Endothelial cell (in vitro differentiated cells): ENCODE data around the gene RFPL4AL1. TPM values are rescaled to one million over a fixed set of nuclear protein-coding genes. Genes with fewer than 3 reads are reported as not detected.

ENCODE experiments used
- DNase-seq: peaks from one replicate; pipeline ENCODE4 v3.0.0; 2021; ENCODE audit warnings: low spot score
- H3K27ac Mint-ChIP-seq: one replicate; pipeline ENCODE4 v1.8.0; 2021; ENCODE audit warnings: mixed read lengths, inconsistent platforms; ENCODE audit not compliant: unreplicated experiment
- H3K27me3 Mint-ChIP-seq: one replicate; pipeline ENCODE4 v1.8.0; 2021; ENCODE audit warnings: mild to moderate bottlenecking, moderate library complexity, mixed read lengths, inconsistent platforms; ENCODE audit not compliant: unreplicated experiment
- H3K36me3 Mint-ChIP-seq: one replicate; pipeline ENCODE4 v1.8.0; 2021; ENCODE audit warnings: mild to moderate bottlenecking, low read depth, mixed read lengths, inconsistent platforms; ENCODE audit not compliant: unreplicated experiment
- H3K4me1 Mint-ChIP-seq: one replicate; pipeline ENCODE4 v1.8.0; 2021; ENCODE audit warnings: mild to moderate bottlenecking, mixed read lengths, inconsistent platforms; ENCODE audit not compliant: unreplicated experiment
- H3K4me3 Mint-ChIP-seq: one replicate; pipeline ENCODE4 v1.8.0; 2021; ENCODE audit warnings: mild to moderate bottlenecking, mixed read lengths, inconsistent platforms; ENCODE audit not compliant: unreplicated experiment
- H3K9me3 Mint-ChIP-seq: one replicate; pipeline ENCODE4 v1.8.0; 2021; ENCODE audit warnings: mixed read lengths, inconsistent platforms; ENCODE audit not compliant: unreplicated experiment
- total RNA-seq: library from RNA; stranded (reverse); fragmentation: NEBNext Ultra II Directional; extraction: Animal tissue kit (Norgen Biotek cat#: 25700); gene quantifications from one replicate; pipeline ENCODE4 v1.2.1, GENCODE V29; 2021; ENCODE audit not compliant: unreplicated experiment
- TF ChIP-seq, protein P1 (sequence below): fragments of 200-600 bp; sonication (generic); IDR thresholded peaks from one replicate; pipeline ENCODE4 v1.5.0; 2021; ENCODE audit warnings: antibody characterized with exemption; ENCODE audit not compliant: unreplicated experiment

Gene RFPL4AL1
- total RNA-seq, 1 donor from 2014 or later = not detected

DNA sequence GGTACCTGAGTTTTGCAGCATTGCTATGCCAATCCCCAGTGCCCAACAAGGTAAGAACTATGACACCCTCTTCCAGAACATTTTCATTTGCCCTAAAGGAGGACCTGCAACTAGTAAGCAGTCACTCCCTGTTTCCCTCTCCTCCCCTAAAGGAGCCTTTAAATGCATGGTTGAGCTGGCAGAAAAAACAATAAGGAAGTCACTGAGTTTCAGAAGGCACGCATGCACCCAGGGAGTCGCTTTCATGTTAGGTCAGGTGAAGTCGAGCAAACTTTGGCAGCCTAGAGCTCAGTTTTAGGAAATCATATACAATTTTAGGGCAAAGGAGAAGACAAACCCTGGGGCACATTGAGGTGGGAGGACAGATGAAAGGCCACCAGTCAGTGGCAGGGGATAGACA lies 51.1 kb downstream of the RFPL4AL1 start:
- no peaks in the 10 kb centered on the region for H3K27me3 Mint-ChIP-seq
- TF ChIP-seq, protein P1, sequence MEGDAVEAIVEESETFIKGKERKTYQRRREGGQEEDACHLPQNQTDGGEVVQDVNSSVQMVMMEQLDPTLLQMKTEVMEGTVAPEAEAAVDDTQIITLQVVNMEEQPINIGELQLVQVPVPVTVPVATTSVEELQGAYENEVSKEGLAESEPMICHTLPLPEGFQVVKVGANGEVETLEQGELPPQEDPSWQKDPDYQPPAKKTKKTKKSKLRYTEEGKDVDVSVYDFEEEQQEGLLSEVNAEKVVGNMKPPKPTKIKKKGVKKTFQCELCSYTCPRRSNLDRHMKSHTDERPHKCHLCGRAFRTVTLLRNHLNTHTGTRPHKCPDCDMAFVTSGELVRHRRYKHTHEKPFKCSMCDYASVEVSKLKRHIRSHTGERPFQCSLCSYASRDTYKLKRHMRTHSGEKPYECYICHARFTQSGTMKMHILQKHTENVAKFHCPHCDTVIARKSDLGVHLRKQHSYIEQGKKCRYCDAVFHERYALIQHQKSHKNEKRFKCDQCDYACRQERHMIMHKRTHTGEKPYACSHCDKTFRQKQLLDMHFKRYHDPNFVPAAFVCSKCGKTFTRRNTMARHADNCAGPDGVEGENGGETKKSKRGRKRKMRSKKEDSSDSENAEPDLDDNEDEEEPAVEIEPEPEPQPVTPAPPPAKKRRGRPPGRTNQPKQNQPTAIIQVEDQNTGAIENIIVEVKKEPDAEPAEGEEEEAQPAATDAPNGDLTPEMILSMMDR = no peak
- no peak for DNase-seq
- H3K36me3 Mint-ChIP-seq = peaks cover 4% of the 10 kb centered on the region
- no peaks in the 10 kb centered on the region for H3K4me1 Mint-ChIP-seq
- peaks cover 29% of the 10 kb centered on the region for H3K9me3 Mint-ChIP-seq
- H3K27ac Mint-ChIP-seq = no peak overlapping the region
- H3K4me3 Mint-ChIP-seq = no peak overlapping the region

Other genes starting within 250 kb of the RFPL4AL1 start
- 0.69 TPM for gene SBK2, start 232.0 kb upstream of the RFPL4AL1 start, total RNA-seq
- gene SBK3, start 223.6 kb upstream of the RFPL4AL1 start, total RNA-seq = 3.6 TPM
- gene ZNF579, start 188.3 kb upstream of the RFPL4AL1 start, total RNA-seq = 36.4 TPM
- 21.5 TPM for gene FIZ1, start 169.6 kb upstream of the RFPL4AL1 start, total RNA-seq
- 9.3 TPM for gene ZNF524, start 168.8 kb upstream of the RFPL4AL1 start, total RNA-seq
- 14.5 TPM for gene ZNF865, start 163.5 kb upstream of the RFPL4AL1 start, total RNA-seq
- 6.8 TPM for gene ZNF784, start 144.6 kb upstream of the RFPL4AL1 start, total RNA-seq
- 34.0 TPM for gene ZNF580, start 128.1 kb upstream of the RFPL4AL1 start, total RNA-seq
- 47.2 TPM for gene ZNF581, start 125.5 kb upstream of the RFPL4AL1 start, total RNA-seq
- 20.1 TPM for gene CCDC106, start 120.9 kb upstream of the RFPL4AL1 start, total RNA-seq
- gene U2AF2, start 114.1 kb upstream of the RFPL4AL1 start, total RNA-seq = 219 TPM
- gene EPN1, start 93.9 kb upstream of the RFPL4AL1 start, total RNA-seq = 250 TPM
- gene NLRP9, start 30.7 kb upstream of the RFPL4AL1 start, total RNA-seq = not detected
- not detected for gene RFPL4A, start 10.0 kb upstream of the RFPL4AL1 start, total RNA-seq
- gene NLRP11, start 62.9 kb downstream of the RFPL4AL1 start, total RNA-seq = not detected
- gene NLRP4, start 67.4 kb downstream of the RFPL4AL1 start, total RNA-seq = not detected
- not detected for gene NLRP13, start 163.2 kb downstream of the RFPL4AL1 start, total RNA-seq
- not detected for gene NLRP8, start 178.7 kb downstream of the RFPL4AL1 start, total RNA-seq
- gene NLRP5, start 217.7 kb downstream of the RFPL4AL1 start, total RNA-seq = not detected